Esophagus muscularis mucosa (tissue), 4 donors: ENCODE measurements around the gene SLC2A13.

Experiments
- CTCF ChIP-seq, 3 experiments: fragments of 200-600 bp in 2 of 3; fragments of 450-650 bp in 1 of 3; sonication (generic) in 2 of 3; IDR thresholded peaks; one replicate each; pipeline ENCODE4 v1.5.1; 2017 to 2019; ENCODE audit warnings: antibody characterized with exemption in 3 of 3, mild to moderate bottlenecking in 2 of 3, moderate library complexity in 1 of 3
- EP300 ChIP-seq: sonication (generic); formaldehyde crosslinking; IDR thresholded peaks from one replicate; pipeline ENCODE4 v1.6.1; 2017; ENCODE audit warnings: antibody characterized with exemption
- POLR2A ChIP-seq: fragments of 450-650 bp; IDR thresholded peaks from one replicate; pipeline ENCODE4 v1.6.1; 2017; ENCODE audit warnings: antibody characterized with exemption, moderate library complexity, mild to moderate bottlenecking, low read depth
- POLR2AphosphoS5 ChIP-seq, 2 donors: sonication (generic); formaldehyde crosslinking; IDR thresholded peaks; one replicate each; pipeline ENCODE4 v1.6.1; 2017; ENCODE audit warnings: antibody characterized with exemption in 2 of 2

GRCh38 chr12:39923364-39923763 is 182.5 kb downstream of the SLC2A13 start:
- TF ChIP-seq POLR2AphosphoS5 (IDR thresholded peaks at IDR 0.05) (no peak), POLR2A (no peak), CTCF (IDR thresholded peaks at IDR 0.05) (no peak), EP300 (no peak)
